GM12875 (cell line): ENCODE measurements around the gene ATP8A2.

Experiments used
- H3K4me3 ChIP-seq: one replicate; pipeline ENCODE4 v1.5.1; 2011; ENCODE audit warnings: low read depth, low read length, control low read depth
- CTCF ChIP-seq: IDR thresholded peaks from 2 replicates; pipeline ENCODE4 v1.5.1; 2011; ENCODE audit warnings: low read depth, mild to moderate bottlenecking, control low read depth, inconsistent platforms, low read length, moderate library complexity, borderline replicate concordance; ENCODE audit not compliant: insufficient read depth

ATP8A2 gene

DNA sequence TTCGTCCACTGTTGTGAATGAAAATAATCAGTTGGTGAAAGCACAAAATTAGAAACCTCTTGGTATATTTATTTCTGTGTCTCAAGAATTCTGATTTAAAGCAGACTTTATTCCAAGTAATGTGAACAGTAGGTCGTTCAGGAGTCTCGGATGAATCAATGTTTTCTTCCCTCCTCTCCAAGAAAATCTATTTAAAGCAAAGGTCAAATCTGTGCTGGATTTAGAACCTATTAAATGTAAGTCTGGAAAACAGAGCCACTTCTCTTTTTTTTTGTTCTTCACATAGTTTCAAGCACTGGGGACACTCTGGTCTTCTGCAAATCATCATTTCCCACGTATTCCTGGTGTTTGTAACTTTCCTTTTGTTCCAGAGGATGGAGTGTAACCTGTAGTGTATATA is 312.7 kb downstream of the ATP8A2 start:
- no peak for TF ChIP-seq CTCF
- no peak overlapping the region for H3K4me3 ChIP-seq

GRCh38 chr13:25686831-25687470 is 315.2 kb downstream of the ATP8A2 start:
- H3K4me3 ChIP-seq: no peak overlapping the region
- no peak for TF ChIP-seq CTCF

GRCh38 chr13:25687471-25688225 is 315.9 kb downstream of the ATP8A2 start:
- no peak for TF ChIP-seq CTCF
- no peak overlapping the region for H3K4me3 ChIP-seq

- no peak overlapping the region for H3K4me3 ChIP-seq
- no peak for TF ChIP-seq CTCF
These were observed 316.8 kb downstream of the ATP8A2 start for GRCh38 chr13:25688536-25688935.

DNA sequence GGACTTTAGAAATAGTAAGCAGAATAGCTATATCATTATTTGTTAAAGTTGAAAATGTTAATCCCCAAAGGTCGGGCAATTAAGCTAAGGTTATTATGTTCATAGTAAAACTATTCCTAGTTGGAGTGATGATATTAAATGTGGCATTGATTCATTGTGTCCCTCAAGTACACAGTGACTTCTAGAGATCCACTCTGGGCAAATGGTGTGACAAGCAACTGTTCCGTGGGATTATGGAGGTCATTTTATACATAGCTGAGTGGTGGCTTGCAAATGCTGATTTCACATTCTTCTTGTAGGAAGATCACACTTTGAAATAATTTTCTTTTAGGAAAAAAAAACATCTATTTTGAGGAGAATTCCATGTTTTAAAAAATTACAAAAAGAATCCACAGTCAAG is 317.8 kb downstream of the ATP8A2 start:
- no peak overlapping the region for H3K4me3 ChIP-seq

GRCh38 chr13:25690582-25690981 is 318.8 kb downstream of the ATP8A2 start:
- no peak for TF ChIP-seq CTCF
- H3K4me3 ChIP-seq: no peak overlapping the region

More for the DNA sequence above, 317.8 kb downstream of the ATP8A2 start:
- TF ChIP-seq CTCF: no peak

- no peak for TF ChIP-seq CTCF
- H3K4me3 ChIP-seq: no peak overlapping the region
These were observed 319.9 kb downstream of the ATP8A2 start for GRCh38 chr13:25691654-25692053.
